Measurements from ENCODE around the gene RPS3.

The RPS3 gene

DNA sequence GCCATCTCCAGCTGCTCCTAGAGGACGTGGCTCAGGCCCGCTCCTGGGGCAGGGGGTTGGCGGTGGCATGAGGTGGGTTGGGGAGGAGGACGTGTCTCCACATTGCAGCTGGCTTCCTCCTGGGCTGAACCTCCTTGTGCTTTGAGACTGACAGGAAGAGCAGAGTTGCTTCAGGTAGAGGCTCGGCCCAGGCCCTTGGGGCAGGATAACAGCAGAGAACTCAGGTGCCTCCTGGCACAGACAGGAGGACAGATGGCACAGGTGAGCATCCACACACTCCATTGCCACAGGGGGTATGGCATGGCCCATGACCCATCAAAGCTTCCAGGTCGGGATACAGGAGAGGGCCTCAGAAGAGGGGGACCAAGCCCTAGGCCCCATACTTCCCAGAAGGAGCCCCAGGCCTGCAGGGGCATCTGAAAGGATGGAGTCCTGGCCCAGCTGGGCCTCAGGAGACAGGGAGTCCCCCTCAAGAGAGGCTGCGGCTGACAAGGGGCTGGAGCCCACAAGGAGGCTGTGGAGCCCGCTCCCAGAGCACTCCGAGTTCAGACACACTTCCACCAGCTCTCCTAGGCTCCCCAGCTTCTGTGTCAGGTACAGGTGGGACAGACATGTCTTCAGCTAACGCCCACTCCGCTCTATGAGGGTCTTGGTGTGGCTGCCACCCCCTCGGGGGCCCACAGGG, 35.7 kb downstream of the RPS3 start:
- TF ChIP-seq, protein P1, sequence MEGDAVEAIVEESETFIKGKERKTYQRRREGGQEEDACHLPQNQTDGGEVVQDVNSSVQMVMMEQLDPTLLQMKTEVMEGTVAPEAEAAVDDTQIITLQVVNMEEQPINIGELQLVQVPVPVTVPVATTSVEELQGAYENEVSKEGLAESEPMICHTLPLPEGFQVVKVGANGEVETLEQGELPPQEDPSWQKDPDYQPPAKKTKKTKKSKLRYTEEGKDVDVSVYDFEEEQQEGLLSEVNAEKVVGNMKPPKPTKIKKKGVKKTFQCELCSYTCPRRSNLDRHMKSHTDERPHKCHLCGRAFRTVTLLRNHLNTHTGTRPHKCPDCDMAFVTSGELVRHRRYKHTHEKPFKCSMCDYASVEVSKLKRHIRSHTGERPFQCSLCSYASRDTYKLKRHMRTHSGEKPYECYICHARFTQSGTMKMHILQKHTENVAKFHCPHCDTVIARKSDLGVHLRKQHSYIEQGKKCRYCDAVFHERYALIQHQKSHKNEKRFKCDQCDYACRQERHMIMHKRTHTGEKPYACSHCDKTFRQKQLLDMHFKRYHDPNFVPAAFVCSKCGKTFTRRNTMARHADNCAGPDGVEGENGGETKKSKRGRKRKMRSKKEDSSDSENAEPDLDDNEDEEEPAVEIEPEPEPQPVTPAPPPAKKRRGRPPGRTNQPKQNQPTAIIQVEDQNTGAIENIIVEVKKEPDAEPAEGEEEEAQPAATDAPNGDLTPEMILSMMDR (IDR thresholded peaks at IDR 0.05; ENCODE audit: control insufficient read depth, insufficient read depth, low read depth, low read length, missing control alignments) = no peak
- H3K4me3 ChIP-seq (ENCODE audit: control insufficient read depth, low read depth, low read length) = no peak overlapping the region
- DNase-seq (ENCODE audit: low read depth) = no peak

DNA sequence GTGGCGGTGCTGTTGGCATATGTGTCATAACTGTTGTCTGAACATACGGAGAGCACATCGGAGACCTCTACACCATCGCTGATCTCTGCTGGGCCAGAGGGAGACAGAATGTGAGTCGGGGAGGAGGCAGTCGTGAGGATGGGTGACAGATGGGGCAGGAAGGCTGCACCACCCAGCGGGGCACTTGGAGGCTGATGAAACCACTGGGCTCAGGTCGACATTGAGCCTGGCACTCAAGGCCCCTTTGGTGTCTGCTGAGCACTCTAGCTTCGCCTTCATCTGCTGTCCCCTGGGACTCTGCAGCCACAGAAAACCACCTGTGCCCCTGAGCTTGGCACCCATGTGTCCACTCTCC, 36.2 kb downstream of the RPS3 start:
- TF ChIP-seq, protein P1 (IDR thresholded peaks at IDR 0.05; ENCODE audit: control insufficient read depth, insufficient read depth, low read depth, low read length, missing control alignments) = no peak
- no peak overlapping the region for H3K4me3 ChIP-seq (ENCODE audit: control insufficient read depth, low read depth, low read length)
- DNase-seq (ENCODE audit: low read depth) = no peak

DNA sequence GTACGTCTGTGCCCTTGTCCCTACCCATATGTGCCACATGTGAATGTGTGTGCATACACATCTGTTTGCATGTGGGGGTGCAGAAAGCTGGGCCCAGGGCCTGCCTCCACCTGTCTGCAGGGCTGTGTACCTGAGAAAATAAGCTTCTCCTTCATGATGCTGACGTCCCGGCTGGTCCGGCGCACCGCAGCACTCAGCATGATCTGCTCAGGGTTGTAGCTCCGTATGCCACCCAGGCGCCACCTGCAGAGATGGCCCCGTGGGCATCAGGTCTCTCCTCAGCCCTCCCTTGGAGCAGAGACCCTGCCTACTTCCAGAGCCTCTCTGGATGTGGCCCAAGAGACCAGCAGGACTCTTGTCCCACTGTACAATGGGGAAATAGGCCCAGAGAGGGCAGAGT, 37.5 kb downstream of the RPS3 start:
- H3K4me3 ChIP-seq (ENCODE audit: control insufficient read depth, low read depth, low read length) = no peak overlapping the region
- TF ChIP-seq, protein P1 (IDR thresholded peaks at IDR 0.05; ENCODE audit: control insufficient read depth, insufficient read depth, low read depth, low read length, missing control alignments) = no peak

DNA sequence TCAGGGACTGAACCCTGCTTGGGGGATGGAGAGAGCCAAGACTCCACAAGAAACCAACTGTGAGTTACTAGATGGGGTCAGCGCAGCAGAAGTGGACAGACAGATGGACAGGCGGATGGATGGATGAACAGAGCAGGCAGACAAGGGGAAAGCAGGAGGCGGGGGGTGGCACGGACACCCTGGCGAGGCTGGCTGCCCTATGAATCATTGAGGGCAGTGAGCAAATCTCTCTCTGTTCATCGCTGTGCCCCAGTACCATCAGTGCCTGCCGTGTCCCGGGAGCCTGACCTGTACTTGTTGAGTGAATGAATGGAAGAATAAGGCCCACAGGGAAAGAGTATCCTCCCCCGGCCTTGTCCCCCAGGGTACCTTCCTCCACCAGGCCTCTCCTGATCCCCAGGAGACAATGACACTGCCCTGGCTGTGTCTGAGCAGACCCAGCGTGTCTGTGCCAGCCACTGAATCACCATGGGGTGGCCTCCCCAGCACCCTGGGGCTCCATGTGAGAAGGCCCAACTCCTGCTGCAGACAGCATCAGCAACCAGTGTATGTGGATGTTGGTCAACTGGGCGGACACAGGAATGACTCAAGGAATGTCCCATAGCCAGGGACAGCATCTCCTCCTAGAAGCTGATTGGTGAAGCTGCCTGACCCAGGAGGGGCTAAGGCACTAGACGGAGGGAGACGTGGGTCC, 38.8 kb downstream of the RPS3 start:
- no peak overlapping the region for H3K4me3 ChIP-seq (ENCODE audit: control insufficient read depth, low read depth, low read length)
- TF ChIP-seq, protein P1 (IDR thresholded peaks at IDR 0.05; ENCODE audit: control insufficient read depth, insufficient read depth, low read depth, low read length, missing control alignments) = no peak
- no peak for DNase-seq (ENCODE audit: low read depth)

More for the DNA sequence above, 37.5 kb downstream of the RPS3 start:
- DNase-seq (ENCODE audit: low read depth) = no peak

DNA sequence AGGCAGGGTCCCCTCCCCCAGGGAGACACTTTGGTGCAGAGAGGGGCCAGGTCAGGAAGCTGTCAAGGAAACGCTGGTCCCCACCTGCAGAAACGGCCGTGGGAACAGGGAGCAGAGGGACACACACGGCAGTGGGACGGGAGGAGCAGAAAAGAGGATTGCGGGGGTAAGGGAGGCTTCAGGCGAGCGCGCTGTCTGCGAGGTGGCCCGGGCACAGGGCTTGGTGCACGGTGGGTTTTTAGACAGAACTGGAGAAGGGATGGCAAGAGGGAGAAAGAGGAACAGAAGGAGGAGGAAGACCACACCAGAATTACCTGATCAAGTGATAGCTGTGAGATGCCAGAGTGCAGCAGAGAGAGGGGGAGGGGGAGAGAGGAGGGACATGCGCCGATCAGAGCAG, 39.7 kb downstream of the RPS3 start:
- H3K4me3 ChIP-seq (ENCODE audit: control insufficient read depth, low read depth, low read length) = no peak overlapping the region
- TF ChIP-seq, protein P1 (IDR thresholded peaks at IDR 0.05; ENCODE audit: control insufficient read depth, insufficient read depth, low read depth, low read length, missing control alignments) = no peak
- DNase-seq (ENCODE audit: low read depth) = no peak

DNA sequence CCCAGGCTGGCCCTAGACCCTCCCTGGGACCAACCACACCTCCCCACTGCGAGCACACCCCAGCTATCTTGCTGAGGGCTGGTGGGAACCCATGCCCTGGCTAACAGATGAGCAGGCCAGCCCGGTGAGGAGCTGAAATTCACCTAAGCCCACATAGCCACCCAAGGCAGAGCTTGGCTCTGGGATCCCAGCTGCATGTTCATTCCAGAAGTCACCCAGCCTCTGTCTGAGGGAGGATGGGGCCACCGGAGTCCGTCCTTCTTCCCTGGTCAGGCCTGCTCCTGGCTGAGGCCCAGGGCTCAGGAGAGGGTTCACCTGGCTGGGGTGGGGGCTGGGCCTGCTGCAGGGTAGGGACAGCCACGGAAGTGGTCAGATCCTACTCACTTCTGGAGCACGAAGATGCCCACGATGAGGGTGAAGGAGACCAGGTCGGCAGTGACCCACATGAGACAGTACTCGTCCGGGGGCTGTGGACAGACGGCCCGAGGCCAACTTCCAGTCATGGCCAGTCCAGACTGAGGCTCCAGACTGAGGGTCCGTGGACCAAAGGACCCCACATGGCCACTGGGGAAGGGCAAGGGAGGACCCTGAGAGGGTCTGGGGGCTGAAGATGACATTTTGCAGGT, 40.3 kb downstream of the RPS3 start:
- TF ChIP-seq, protein P1 (IDR thresholded peaks at IDR 0.05; ENCODE audit: control insufficient read depth, insufficient read depth, low read depth, low read length, missing control alignments) = no peak
- no peak overlapping the region for H3K4me3 ChIP-seq (ENCODE audit: control insufficient read depth, low read depth, low read length)
- DNase-seq (ENCODE audit: low read depth) = no peak
